Measurements from ENCODE around the gene ATAD1.
"Not testable (repeated sequence)": the region's sequence is repeated elsewhere in the genome, so short reads cannot be mapped to it uniquely, and the experiment has no call there.

Gene ATAD1

GRCh38 chr10:87817609-87818504 is at the start of gene ATAD1:
TSS of gene ATAD1 (minus strand) at chr10:87818226. CDS start at chr10:87814599, 3,627 bp downstream.
- peak; percentile 75 to 80 for DNase-seq

GRCh38 chr10:87867453-87867852 is 49.4 kb upstream of the ATAD1 start:
- DNase-seq, result no peak

- DNase-seq, result no peak
Observed at GRCh38 chr10:87866412-87866974, 48.5 kb upstream of the ATAD1 start.

GRCh38 chr10:87865241-87865881 is 47.3 kb upstream of the ATAD1 start:
- DNase-seq, result no peak

GRCh38 chr10:87864496-87865059 is 46.6 kb upstream of the ATAD1 start:
- peak in 1 of 2 donors; percentile 20 for DNase-seq

DNA sequence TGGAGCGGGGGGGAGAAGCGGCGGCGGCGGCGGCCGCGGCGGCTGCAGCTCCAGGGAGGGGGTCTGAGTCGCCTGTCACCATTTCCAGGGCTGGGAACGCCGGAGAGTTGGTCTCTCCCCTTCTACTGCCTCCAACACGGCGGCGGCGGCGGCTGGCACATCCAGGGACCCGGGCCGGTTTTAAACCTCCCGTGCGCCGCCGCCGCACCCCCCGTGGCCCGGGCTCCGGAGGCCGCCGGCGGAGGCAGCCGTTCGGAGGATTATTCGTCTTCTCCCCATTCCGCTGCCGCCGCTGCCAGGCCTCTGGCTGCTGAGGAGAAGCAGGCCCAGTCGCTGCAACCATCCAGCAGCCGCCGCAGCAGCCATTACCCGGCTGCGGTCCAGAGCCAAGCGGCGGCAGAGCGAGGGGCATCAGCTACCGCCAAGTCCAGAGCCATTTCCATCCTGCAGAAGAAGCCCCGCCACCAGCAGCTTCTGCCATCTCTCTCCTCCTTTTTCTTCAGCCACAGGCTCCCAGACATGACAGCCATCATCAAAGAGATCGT is 46.0 kb upstream of the ATAD1 start:
- DNase-seq, result not testable (repeated sequence)

- peak; percentile 80 to 86 for DNase-seq
Observed at GRCh38 chr10:87863053-87863943, 45.3 kb upstream of the ATAD1 start, which contains the start of the genes KLLN and PTEN. TSS of gene KLLN (minus strand) at chr10:87863533. CDS start at chr10:87862487, 1,046 bp downstream. TSS of gene PTEN (plus strand) at chr10:87863625. CDS start at chr10:87864470, 845 bp downstream.

- DNase-seq, result peak in 1 of 2 donors; percentile 51
Observed at GRCh38 chr10:87862679-87863052, 44.6 kb upstream of the ATAD1 start.

GRCh38 chr10:87861953-87862678 is 44.1 kb upstream of the ATAD1 start:
- DNase-seq, result peak; percentile 93 to 98

GRCh38 chr10:87861566-87861952 is 43.5 kb upstream of the ATAD1 start:
- peak; percentile 73 to 79 for DNase-seq

DNA sequence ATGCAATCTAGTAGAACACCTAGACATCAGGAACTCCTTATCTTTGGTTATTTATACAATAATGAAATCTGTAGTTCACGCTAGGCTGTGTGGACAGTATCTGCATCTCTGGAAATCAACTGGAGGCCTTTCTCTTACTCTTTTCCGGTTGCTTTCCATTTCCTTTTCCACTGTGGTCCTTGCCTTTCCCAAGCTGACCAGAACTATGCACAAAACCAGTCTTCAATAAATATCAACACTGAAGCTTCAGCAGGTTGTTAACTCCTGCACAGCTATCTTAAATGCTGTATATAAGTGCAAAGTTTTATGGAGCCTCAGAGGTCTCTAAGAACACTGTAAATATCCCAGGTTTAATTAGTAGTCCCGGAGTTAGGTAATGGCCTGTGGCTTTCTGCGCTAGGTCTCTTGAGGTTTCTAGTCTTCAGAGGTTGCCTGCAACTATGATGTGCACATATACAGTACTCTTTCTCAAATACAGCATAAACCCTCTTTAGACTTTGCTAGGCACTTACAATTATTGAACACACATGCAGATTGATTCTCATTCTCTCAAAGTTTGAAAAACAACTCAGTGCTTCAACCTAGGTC is 42.9 kb upstream of the ATAD1 start:
- DNase-seq, result no peak

GRCh38 chr10:87860156-87860795 is 42.2 kb upstream of the ATAD1 start:
- DNase-seq, result peak; percentile 65 to 74

GRCh38 chr10:87855665-87856064 is 37.6 kb upstream of the ATAD1 start:
- not testable (repeated sequence) for DNase-seq

DNA sequence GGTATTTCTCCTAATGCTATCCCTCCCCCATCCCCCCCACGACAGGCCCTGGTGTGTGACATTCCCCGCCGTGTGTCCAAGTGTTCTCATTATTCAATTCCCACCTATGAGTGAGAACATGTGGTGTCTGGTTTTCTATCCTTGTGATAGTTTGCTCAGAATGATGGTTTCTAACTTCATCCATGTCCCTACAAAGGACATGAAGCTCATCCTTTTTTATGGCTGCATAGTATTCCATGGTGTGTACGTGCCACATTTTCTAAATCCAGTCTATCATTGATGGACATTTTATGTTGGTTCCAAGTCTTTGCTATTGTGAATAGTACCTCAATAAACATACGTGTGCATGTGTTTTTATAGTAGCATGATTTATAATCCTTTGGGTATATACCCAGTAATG is 37.2 kb upstream of the ATAD1 start:
- DNase-seq, result not testable (repeated sequence)

- DNase-seq, result no peak
Observed at GRCh38 chr10:87852089-87852488, 34.1 kb upstream of the ATAD1 start.

DNA sequence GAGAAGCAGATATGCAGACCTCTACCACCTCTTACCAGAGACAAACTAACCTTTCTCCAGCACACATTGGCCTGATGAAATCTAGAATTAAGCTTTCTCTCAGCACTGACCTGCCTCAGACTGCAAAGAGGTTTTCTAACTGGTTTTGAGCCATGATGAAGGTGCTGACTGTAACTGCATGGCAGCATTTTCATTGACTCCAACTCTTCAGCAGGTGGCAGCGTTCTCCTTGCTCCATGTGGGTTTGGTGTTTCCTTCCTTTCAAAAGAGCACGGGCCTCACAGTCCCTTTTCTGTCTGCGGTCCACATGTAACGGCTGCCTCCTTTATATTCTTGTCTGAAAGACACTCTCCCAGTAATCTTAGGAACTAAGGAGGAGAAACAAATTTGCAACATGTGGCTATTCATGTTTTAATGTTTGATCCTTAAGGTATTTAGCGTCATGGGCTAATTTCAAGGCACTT is 32.7 kb upstream of the ATAD1 start:
- DNase-seq, result peak in 1 of 2 donors; percentile 27

DNA sequence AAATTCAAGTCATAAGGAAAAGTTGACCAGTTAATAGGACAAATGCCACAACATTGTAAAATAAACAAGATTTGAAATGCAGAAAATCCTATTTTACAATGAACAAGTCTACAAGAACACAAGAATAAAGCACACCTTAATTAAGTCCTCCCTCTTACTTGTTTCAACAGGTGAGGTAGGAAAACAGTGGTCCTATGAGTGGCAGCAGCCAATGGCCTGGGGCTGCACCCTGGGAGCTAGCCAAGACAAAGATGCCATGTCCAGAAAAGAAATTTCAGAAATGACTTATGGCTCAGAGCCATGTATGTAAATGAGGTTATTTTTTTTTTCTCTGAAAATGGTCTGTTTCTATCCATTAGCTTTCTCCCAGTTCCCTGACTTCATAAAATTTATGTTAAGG is 31.0 kb upstream of the ATAD1 start:
- DNase-seq, result no peak

- DNase-seq, result no peak
Observed at GRCh38 chr10:87847550-87847949, 29.5 kb upstream of the ATAD1 start.

GRCh38 chr10:87846711-87847110 is 28.7 kb upstream of the ATAD1 start:
- DNase-seq, result not testable (repeated sequence)

GRCh38 chr10:87846023-87846422 is 28.0 kb upstream of the ATAD1 start:
- no peak for DNase-seq

Data from inflammatory macrophage treated with lipopolysaccharide for 1 hour (primary cell).